ENCODE measurements around the gene PDIA5.

PDIA5 gene

DNA sequence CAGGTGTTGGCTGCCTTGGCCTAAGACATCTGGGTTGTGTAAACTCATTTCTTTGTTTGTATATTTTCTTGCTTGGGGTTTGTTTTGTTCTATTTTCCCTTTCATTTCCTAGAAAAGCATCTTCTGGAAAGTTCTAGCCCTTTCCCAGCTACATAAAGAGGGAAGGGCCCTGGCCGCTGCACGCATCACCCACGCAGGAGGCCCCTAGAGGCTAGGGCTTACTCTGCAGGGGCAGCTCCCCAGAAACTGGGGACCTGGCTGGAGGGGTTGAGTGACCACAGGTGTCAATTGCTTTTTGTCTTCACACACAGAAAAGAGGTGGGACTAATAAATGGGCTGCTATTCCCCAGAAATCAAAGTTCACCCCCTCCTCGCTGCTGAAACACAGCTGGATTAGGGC lies 52.6 kb downstream of the PDIA5 start:
- DNase-seq (ENCODE audit: low read depth in 2 of 2): no peak

DNA sequence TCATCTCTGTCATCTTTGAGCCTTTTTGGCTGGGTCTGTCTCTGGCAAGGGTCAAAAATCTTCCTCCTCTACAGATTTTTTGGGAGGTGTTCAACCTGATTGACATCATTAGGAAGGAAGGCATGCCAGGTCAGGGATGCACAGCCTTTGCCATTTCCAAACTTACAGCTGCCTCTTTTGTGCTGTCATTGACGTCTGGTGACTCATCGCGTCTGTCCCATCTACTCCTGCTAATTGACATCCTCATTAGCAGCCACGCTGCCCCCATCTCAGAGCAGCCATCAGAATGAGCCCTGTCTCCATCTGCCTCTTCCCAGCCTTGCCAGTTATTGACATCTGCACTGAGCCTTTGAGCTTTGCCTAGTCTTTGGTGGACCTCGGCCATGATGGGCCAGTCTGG lies 53.0 kb downstream of the PDIA5 start:
- DNase-seq (ENCODE audit: low read depth in 2 of 2): no peak

DNA sequence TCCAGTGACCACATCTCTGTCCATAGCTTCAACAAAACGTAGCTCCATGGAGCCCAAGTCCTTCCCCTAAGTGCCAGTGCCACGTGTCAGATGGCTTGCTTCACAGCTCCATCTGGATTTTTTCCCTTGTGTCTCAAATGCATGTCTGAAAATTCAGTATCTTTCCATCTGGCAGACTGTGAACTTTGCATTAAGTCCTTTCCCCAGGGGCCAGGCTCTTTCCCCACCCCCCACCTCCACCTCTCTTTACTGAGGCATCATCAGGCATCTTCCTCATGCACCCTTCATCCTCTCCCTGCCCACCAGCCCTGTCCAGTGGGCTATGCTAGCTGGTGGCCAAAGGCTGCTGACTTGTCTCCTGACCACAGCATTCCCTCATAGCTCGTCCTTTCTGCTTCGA lies 53.7 kb downstream of the PDIA5 start:
- no peak for DNase-seq (ENCODE audit: low read depth in 2 of 2)

DNA sequence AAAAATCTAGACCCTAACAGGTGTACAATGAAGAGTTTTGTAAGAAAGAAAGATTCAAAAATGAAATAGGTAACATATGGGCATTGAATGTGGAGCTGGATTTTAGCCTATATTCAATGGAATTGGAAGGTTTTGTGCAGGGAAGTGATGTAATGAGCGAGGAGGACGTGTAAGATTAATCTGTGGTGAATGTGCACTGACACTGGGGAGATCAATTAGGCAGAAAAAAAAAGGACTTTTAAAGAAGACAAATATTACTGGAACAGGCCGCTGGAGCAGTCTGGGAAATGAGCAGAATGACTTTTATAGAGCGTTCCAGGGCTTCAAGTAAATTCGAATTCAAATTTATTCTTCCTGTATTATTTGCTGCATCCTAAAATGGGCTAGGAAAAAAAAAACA lies 55.2 kb downstream of the PDIA5 start:
- DNase-seq (ENCODE audit: low read depth in 2 of 2): no peak

DNA sequence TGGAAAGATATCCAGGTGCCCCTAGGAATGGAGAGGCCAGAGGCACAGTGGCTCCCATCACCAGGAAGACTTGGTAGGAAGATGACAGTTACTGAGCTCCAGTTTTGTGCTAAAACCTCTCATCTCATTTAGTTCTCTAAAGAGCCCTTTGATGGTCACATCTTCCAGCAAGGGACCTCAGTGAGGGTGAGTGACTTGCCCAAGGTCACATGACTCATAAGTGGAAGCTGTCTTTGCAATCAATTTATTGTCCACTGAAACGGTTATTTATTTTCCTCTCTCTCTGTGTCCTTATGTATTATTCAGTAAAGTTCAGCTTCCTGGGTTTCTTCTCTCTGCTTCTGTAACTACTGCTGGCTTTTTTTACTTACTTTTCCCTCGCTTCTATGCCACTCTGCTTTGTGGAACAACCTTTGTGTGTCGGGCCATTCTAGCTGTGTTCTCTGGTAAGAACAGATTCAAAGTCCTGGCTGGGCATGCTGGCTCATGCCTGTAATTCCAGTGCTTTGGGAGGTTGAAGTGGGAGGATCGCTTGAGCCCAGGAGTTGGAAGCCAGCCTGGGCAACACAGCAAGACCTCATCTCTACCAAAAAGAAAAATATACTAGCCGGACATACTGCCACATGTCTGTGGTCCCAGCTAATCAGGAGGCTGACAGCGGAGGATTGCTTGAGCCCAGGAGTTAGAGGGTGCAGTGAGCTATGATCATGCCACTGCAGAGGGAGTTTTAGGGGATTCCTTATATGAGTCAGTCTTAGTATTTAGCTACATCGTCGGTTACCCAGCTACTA lies 55.9 kb downstream of the PDIA5 start:
- DNase-seq (ENCODE audit: low read depth in 2 of 2): no peak

DNA sequence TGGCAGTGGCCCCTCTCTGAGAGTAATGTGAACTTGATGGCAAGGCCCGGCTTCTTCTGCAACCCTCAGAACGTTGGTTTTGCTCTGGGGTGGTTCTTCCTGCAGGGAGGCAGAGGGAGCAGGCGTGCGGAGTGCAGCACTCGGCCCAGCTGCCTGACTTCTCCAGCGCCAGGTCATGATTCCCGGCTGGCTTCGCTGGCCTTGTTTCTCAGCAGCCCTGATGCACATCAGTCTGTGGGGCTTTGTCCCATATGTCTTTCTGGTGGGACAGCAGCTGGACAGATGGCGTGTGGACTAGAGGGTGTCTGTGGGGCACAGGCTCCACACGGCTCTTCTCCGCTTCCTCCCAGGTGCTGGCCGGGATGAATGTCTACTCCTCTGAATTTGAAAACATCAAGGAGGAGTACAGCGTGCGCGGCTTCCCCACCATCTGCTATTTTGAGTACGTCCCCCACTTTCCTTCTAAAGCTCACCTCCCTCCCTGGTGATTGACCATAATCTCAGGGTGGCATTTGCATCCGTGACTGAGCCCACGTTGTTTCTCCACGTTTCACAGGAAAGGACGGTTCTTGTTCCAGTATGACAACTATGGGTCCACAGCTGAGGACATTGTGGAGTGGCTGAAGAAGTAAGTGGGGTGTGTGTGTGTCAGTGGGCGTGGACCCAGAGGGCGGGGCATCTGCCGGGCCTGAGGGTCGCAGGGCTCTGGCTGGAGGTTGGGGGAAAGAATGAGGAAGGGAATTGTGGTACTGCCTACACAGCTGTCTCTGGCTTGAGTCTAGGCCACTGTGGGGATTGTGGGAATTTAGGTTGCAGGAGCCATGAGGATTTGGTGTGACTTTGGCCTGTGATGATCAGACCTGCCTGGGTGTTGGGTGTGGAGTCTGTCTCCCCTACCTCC lies 57.1 kb downstream of the PDIA5 start:
- DNase-seq (ENCODE audit: low read depth in 2 of 2): no peak

DNA sequence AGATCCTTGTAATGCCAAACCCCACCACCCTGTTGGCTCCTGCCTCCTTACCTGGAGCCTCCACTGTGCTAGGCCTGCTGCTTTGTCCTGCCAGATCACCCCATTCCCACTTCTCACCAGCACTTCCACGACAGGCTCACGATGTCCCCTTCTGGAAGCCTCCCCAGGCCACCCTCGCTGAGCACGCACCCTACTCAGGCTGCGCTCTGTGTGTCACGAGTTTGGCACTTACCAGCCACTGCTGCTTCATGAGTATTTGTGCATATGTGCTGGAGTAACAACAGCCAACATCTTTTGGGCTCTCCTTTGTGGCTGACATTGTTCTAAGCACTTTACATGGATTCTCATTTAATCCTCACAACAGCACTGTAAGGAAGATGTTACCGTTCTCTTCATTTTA lies 58.1 kb downstream of the PDIA5 start:
- no peak for DNase-seq (ENCODE audit: low read depth in 2 of 2)

DNA sequence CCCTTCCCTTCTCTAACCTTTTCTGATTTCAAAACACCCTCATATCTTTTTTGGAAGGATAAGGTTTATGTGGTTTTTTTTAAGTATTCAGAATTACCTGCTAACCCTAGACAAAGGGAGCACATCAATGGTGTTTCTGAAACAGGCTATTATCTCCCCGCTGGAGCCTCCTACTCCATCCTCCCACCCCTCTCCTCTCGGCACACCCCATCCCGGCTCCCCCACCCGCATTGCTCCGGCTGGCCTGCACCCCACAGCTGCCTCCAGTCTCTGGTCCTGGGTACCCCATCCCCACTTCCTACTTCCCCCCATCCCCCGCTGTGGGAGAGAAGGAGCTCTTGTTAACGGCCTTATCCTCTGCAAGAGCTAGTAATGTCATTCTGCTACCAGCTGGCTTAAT lies 59.2 kb downstream of the PDIA5 start:
- DNase-seq (ENCODE audit: low read depth in 2 of 2): no peak

DNA sequence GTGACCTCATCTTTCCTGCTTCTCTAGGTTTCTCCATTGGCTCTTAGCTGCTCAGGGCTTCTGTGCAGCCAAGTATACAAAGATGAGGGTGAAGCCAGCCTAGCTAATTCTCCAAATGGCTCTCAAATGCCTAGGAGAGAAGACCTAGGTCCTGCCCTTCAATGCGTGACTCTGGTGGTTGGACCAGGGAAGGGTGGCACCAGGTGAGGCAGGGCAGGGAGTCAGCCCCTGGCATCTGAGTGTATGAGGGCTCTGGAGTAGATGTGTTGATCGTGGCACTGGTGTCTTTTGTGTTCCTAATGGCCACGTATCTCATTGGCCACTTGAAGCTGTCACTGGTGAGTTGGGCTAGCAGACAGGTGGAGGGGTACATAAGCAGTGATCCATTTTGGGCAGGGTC lies 59.8 kb downstream of the PDIA5 start:
- no peak for DNase-seq (ENCODE audit: low read depth in 2 of 2)

DNA sequence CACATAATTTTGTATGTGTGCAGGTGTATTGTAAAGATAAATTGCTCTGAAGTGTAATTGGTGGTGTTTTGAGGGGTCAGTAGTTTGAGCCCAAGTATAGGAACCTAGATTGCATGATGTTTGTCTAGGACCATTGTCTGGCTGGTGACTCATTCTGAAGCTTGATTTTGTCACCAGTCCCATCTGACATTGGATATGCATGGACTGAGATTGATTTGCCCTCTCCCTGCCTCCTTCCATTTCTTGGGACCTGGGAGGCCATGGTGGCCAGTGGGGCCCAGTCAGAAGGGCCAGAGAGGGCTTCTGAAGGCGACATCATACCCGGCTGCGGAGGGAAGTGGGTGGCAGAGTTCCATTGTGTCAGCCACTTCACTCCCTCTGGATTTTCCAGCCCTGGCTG lies 62.3 kb downstream of the PDIA5 start:
- DNase-seq (ENCODE audit: low read depth in 2 of 2): no peak

DNA sequence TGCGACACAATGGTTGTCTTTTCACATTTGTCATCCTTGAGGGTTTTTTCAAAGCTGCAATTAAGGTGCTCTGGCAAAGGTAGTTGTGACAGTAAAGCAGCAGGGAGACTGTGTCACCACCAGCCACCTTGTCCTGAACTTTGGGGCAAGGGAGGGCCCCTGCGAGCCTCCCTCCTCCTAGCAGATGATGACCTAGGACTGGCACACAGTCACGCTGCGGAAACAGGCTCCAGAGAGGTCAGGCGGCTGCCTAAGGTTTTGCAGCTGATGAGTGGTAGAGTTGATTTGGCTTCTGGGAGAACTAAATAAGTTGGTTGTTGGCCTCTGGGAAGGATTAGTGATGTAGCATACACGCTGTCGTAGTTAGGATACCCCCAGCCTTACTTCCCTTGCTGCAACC lies 62.7 kb downstream of the PDIA5 start:
- no peak for DNase-seq (ENCODE audit: low read depth in 2 of 2)

DNA sequence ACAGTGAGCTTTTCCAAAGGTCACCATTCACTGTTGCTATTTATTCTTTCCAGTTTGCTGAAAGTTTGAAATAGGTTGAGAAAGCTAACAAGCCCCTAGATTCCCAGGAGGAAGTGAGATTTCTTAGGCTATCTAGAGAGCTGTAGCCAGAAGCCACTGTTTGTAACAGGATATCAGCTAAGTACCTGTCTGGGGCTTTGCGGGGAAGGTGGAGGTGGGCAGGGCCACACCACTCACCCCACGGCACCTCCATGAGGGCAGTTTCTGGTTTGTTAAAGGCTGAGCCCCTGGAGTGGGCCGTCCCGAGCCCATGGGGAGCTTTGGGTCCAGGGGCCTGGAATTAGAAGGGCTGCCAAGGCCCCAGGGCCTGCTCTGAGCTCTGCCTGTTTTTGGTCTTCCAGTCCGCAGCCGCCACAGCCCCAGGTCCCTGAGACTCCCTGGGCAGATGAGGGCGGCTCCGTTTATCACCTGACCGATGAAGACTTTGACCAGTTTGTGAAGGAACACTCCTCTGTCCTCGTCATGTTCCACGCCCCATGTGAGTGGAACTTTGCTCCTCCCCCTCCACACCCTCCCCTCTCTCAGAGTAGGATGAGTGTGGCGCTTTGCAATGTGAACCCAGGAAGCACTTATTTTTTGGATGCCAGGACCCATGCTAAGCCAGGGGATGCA lies 63.4 kb downstream of the PDIA5 start:
- DNase-seq (ENCODE audit: low read depth in 2 of 2): no peak

DNA sequence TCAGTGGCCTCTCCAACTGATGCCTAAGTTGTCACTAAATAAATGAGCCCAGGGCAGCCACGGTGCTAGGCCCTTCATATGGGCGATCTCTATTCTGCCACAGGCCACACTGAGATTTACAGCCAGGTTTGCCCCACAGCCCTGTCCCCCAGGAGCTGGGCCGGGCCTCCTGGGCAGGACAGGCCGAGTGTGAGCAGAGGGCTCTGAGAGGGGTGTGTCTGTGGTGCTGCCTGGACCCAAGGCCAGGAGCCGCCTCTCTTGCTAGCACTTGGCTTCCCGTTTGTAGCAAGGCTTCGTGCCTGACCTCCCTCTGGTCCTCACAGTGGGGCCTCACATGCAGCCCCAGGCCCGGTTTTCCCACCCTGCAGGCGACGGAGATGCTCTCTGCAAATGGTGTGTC lies 67.8 kb downstream of the PDIA5 start:
- no peak for DNase-seq (ENCODE audit: low read depth in 2 of 2)

DNA sequence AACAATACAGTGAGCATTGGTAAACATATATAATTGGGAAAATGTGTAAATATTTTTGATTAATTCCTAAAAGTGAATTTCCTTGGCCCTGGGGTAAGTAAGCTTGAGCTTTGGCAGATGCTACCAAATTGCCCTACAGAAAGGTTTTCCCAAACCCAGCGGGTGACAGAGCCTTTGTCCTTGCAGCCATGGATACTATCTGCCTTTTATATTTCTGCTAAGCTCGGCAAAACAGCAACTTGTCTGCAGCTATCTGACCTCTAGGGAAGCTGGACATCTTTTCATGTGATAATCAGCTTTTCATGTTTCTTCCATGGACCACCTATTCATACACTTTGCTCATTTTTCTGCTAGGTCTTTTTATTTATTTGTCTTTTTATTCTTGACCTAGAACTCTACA lies 70.2 kb downstream of the PDIA5 start:
- no peak for DNase-seq (ENCODE audit: low read depth in 2 of 2)

DNA sequence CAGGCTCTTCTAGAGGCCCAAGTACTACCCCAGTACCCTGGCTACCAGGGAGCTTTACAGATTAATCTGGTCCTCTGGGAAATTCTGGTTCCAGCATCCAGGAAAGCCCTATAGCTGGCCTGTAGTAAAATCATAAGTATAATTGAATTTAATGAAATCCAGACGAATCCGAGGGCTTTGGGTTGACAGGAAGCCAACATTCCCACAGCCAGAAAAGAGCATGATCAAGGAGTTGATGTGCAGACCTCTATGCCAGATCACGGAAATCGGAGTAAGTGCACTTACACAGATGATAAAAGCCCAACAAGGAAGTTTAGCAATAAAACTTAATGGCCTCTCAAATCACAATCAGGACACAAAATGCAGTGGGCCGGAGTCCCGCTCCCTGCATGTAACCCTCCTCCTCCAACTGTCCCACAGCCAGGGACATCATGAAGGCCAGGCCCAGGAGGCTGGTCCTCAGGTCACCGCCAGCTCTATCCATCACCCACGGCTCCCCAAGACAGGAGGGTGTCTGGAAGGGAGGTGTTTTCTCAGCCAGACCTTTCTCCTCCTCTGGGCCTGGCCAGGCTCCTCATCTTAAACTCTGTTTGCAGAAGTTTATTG lies 72.1 kb downstream of the PDIA5 start:
- no peak for DNase-seq (ENCODE audit: low read depth in 2 of 2)

DNA sequence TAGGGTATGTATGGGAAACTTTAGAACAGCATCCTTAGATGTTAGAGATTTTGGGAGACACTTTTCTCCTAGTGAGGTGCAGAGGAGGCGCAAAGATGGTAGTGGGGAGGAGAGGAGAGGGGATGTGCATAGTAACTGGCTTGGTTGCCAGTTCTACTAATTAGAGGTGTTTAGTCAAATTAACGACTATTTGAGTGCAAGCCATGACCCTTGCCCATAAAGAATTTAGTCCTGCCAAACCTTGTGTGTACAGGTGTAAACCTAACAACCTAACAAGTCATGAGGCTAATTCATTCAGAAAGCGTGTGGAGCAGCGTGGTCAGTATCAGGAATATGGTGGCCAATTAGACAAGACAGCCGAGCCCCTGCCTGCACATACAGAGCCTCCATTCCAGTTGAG lies 72.7 kb downstream of the PDIA5 start:
- DNase-seq (ENCODE audit: low read depth in 2 of 2): no peak

DNA sequence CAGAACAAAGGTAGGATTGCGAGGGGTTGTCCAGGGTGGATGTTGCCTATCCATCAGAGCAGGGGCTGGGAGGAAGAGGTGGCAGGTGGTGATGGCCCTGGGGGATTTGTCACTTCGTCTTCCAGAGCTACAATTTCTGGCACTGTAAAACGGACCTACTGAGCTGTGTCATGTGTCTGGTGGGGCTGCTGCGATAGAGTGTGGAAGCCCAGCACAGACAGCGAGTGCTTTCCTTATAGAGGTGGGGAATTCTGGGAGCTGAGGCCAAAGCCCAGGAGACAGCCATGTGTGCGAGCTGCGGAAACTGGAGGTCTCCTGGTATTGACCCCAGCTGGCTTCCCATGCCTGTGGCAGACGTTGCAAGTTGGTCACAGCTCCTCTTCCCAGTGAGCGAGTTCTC lies 73.7 kb downstream of the PDIA5 start:
- DNase-seq (ENCODE audit: low read depth in 2 of 2): no peak

DNA sequence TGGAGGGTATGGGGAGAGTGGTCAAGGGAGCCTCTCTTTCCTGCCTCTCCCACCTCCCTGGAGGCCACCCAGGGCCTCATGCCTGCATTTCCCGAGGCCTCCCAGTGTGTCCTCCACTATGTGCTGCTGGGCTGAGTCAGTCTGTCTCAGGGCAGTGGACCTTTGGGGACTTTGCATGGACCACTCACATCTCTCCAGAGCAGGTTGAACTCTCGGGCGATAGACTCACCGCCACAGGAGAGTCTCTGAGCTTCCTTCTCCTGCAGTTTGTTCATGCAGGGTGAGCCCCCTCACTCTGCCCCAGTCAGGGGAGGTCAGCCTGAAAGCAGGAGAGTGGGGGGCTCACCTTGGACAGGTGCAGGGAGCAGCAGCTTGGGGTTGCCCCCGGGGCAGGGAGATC lies 74.5 kb downstream of the PDIA5 start:
- no peak for DNase-seq (ENCODE audit: low read depth in 2 of 2)

DNA sequence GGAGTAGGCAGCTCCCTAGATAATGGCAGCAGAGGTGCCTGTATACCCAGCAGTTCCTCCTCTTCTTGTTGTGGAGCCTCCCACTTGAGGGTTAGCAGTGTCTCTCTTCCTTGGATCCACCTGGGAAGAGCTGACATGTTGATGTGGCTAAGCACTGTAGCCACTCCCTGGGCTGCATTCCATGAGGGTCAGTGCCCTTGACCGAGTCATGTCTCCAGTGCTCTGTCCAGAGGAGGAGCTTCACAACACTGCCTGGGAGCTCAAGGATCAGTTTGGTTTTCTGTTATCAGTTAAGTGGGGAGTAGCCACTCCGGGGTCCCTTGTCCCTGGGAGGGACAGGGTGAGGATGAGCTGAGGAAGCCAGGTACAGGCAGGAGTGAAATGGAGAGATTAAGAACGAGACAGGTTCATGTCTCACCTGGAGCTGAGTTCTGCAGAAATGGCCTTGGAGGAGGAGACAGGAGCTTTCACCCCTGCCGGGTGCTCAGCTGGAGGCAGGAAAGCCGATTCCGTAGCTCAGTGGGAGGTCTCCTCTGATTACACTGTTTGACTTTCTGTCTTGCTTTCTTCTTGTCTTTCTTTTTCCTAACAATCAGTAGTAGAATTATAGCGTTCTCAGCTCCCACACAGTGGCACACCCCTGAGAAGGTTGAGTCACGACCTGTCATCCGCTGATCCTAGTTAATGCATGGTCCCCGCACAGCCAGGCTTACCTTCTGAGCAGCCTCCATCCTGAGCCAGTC lies 77.0 kb downstream of the PDIA5 start:
- DNase-seq (ENCODE audit: low read depth in 2 of 2): no peak

DNA sequence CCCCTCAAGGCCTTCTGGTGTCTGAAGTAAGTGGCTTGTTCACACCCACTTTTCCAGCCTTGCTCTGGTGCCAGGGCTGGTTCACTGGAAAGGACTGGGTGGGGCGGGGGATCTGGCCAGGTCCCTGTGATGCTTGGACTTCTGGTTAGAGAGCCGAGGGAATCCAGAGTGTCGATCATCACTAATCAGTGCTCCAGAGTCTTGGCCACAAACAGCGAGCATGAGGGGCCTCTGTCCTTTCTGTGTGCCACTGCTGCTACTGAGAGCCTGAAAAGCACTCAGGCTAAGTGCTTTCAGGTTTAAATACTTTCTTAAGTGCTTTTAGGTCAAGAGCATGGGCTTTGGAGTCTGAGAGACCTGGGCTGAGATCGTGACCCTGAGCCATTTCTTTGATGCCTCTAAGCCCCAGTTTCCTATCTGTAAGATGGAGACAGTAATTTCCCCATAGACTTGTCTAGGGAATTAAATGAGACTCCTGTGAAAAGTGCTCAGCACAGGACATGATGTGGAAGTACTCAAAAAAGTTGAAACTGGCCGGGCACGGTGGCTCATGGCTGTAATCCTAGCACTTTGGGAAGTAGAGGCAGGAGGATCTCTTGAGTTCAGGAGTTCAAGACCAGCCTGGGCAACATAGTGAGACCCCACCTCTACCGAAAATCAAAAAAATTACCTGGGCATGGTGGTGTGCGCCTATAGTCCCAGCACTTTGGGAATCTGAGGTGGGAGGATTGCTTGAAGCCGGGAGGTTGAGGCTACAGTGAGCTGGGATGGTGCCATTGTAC lies 81.1 kb downstream of the PDIA5 start:
- DNase-seq (ENCODE audit: low read depth in 2 of 2): no peak

DNA sequence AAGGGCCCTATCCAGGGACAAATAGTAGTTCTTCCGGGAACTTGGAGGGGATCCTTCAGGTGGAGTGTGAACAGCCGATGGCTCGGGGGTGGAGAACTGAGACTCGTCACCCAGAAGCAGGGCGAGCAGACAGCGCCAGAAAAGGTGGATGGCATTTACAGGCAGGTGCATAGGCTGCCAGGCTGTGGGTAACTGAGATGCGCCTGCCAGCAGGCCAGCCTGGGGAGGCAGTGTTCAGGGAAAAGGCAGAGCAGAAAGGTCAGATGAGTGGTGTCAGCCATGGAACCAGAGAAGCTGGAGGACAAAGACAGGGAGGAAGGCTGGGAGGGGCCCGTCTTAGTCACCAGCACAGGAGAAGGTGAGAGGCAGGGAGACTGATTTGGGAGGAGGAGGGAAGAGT lies 81.9 kb downstream of the PDIA5 start:
- DNase-seq (ENCODE audit: low read depth in 2 of 2): no peak

Measured in stimulated activated CD4-positive, alpha-beta T cell treated with anti-CD3 and anti-CD28 coated beads, Interleukin-1b, Interleukin-23, amount 100 ng/mL, for 1 hour (primary cell).